ENCODE measurements around the gene SUCNR1. TPM values are rescaled to one million over a fixed set of nuclear protein-coding genes. Genes with fewer than 3 reads are reported as not detected.

SUCNR1 gene
- total and polyA plus RNA-seq, 2 of the 13 experiments (the other 11 are each of a cell fraction or from before 2014, with no cell fraction given), result 0.03 TPM; not detected in 1

GRCh38 chr3:151879037-151879436 lies 5.6 kb downstream of the SUCNR1 start:
- Histone ChIP-seq H3K9me3 (ENCODE audit: low read length) (no peaks in the 10 kb centered on the region), H3K4me1 (ENCODE audit: insufficient read depth, low read length) (no peaks in the 10 kb centered on the region), H3K9ac (ENCODE audit: insufficient read depth, low read depth, low read length) (no peak overlapping the region), H3K27ac (ENCODE audit: extremely low read length, insufficient read depth, low read length) (no peak overlapping the region), H3K4me2 (ENCODE audit: low read depth, low read length) (no peak overlapping the region), H3K79me2 (ENCODE audit: insufficient read depth, low read length) (no peaks in the 10 kb centered on the region), H4K20me1 (ENCODE audit: insufficient read depth, low read length) (no peaks in the 10 kb centered on the region), H2AFZ (ENCODE audit: low read length) (no peak overlapping the region), H3K36me3 (replicated peaks in 1 of 2; ENCODE audit: control insufficient read depth in 1 of 2, insufficient read depth in 2 of 2, low read length in 2 of 2) (no peaks in the 10 kb centered on the region), H3K27me3 (ENCODE audit: control insufficient read depth in 1 of 2, insufficient read depth in 2 of 2, low read length in 2 of 2) (no peaks in the 10 kb centered on the region), H3K4me3 (replicated peaks in 1 of 3; ENCODE audit: insufficient read depth in 1 of 3, low read depth in 2 of 3, low read length in 3 of 3) (no peak overlapping the region)
- DNase-seq (ENCODE audit: low spot score), result no peak
- TF ChIP-seq ZC3H13 (CRISPR knock-in tag; IDR thresholded peaks at IDR 0.05) (no peak), ZNF713 (CRISPR knock-in tag; IDR thresholded peaks at IDR 0.05) (no peak), ZNF788 (CRISPR knock-in tag; IDR thresholded peaks at IDR 0.05; ENCODE audit: borderline replicate concordance) (no peak), ZNF724P (CRISPR knock-in tag; IDR thresholded peaks at IDR 0.05; ENCODE audit: borderline replicate concordance) (no peak), ZNF703 (CRISPR knock-in tag; IDR thresholded peaks at IDR 0.05; ENCODE audit: borderline replicate concordance) (no peak), UBTF (CRISPR knock-in tag; IDR thresholded peaks at IDR 0.05) (no peak), ZSCAN21 (CRISPR knock-in tag; IDR thresholded peaks at IDR 0.05; ENCODE audit: borderline replicate concordance) (no peak), SRY (CRISPR knock-in tag; IDR thresholded peaks at IDR 0.05) (no peak), ZBTB21 (CRISPR knock-in tag; IDR thresholded peaks at IDR 0.05) (no peak), STAT6 (CRISPR knock-in tag; IDR thresholded peaks at IDR 0.05; ENCODE audit: borderline replicate concordance) (no peak), SKI (IDR thresholded peaks at IDR 0.05; ENCODE audit: partially characterized antibody) (no peak), MED13 (CRISPR knock-in tag; IDR thresholded peaks at IDR 0.05) (no peak), ZNF367 (CRISPR knock-in tag; IDR thresholded peaks at IDR 0.05; ENCODE audit: borderline replicate concordance) (no peak), ZNF496 (CRISPR knock-in tag; IDR thresholded peaks at IDR 0.05; ENCODE audit: insufficient replicate concordance) (no peak), MTF1 (CRISPR knock-in tag; IDR thresholded peaks at IDR 0.05) (no peak), EED (CRISPR knock-in tag; IDR thresholded peaks at IDR 0.05) (no peak)
- in situ Hi-C loops (cut with HindIII; ENCODE audit: extremely low pct_ligation_motif_present, low pct_unique_long_range_greater_than_20kb), result no loop called here
- ChIA-PET POLR2A (no interaction called here), CTCF (ENCODE audit: low intra/inter-chr PET ratio, low total read pairs) (no interaction called here)
- intact Hi-C loops (cut with micrococcal nuclease; ENCODE audit: unreplicated experiment), result no loop called here
- ATAC-seq, result no peak
- FAIRE-seq, result no peak
- BruUV-seq (replicated peaks), result no TSS peak
- 0% methylated on average over 1 of the region's 1 CpG for WGBS (ENCODE audit: low lambda C conversion rate)
